GM10248 (cell line): ENCODE data around the gene C5.

Experiments
- CTCF ChIA-PET: fragments of 300-600 bp; sonication (Branson Sonifier 250); formaldehyde crosslinking; extraction: SDS; loops from one replicate; lab custom pipeline; 2021; ENCODE audit warnings: antibody characterized with exemption; lab: Yijun Ruan, JAX
- POLR2A ChIA-PET: fragments of 350-650 bp; sonication (Branson Sonifier 250); formaldehyde crosslinking; extraction: SDS; loops from one replicate; lab custom pipeline; 2020; ENCODE audit warnings: antibody characterized with exemption; lab: Yijun Ruan, JAX
- DNase-seq: peaks from one replicate; pipeline ENCODE4 v3.0.0; 2012; ENCODE audit errors: extremely low spot score
- CTCF ChIP-seq: IDR thresholded peaks from 2 replicates; pipeline ENCODE4 v1.5.1; 2012; ENCODE audit warnings: mild to moderate bottlenecking, low read depth; ENCODE audit errors: extremely low read depth, missing control alignments, control extremely low read depth

The C5 gene

GRCh38 chr9:120928015-120928482, 122.0 kb downstream of the C5 start:
- DNase-seq: no peak
- POLR2A ChIA-PET: no interaction called here

GRCh38 chr9:120927269-120928014, 122.6 kb downstream of the C5 start:
- no peak for DNase-seq
- no peak for TF ChIP-seq CTCF
- ChIA-PET POLR2A (interaction anchor here (0.6 kb wide), 1 partner anchor 217 kb away, joined by 9 read pairs; no protein-coding TSS in a partner anchor), CTCF (interaction anchor here (0.6 to 2.0 kb wide), 2 partner anchors 9 to 10 kb away, joined by 3 to 12 read pairs; no protein-coding TSS in a partner anchor)

More at GRCh38 chr9:120928015-120928482, 122.0 kb downstream of the C5 start:
- TF ChIP-seq CTCF: no peak
- CTCF ChIA-PET: interaction anchor here (0.6 kb wide), 1 partner anchor 11 kb away, joined by 3 read pairs; no protein-coding TSS in a partner anchor

GRCh38 chr9:120926397-120926928, 123.6 kb downstream of the C5 start, which contains the start of gene TRAF1:
Gene TRAF1 (minus strand): TSS chr9:120926796. CDS start chr9:120926075, 721 bp downstream.
- CTCF ChIA-PET: interaction anchor here (0.9 to 2.3 kb wide), 6 partner anchors 10 to 171 kb away, joined by 3 to 12 read pairs (median 4); no protein-coding TSS in a partner anchor
- no peak for DNase-seq
- POLR2A ChIA-PET: interaction anchor here (0.6 to 3.4 kb wide), 7 partner anchors 10 to 145 kb away, joined by 3 to 22 read pairs (median 5); no protein-coding TSS in a partner anchor

GRCh38 chr9:120925535-120926396, 124.3 kb downstream of the C5 start:
- ChIA-PET CTCF (interaction anchor here (0.9 to 2.7 kb wide), 8 partner anchors 8 to 170 kb away, joined by 3 to 13 read pairs (median 4); no protein-coding TSS in a partner anchor), POLR2A (interaction anchor here (0.6 to 3.4 kb wide), 8 partner anchors 9 to 146 kb away, joined by 3 to 22 read pairs (median 5); no protein-coding TSS in a partner anchor)
- peak; percentile 72 for DNase-seq

More at GRCh38 chr9:120926397-120926928, 123.6 kb downstream of the C5 start, which contains the start of gene TRAF1:
- TF ChIP-seq CTCF: no peak

More at GRCh38 chr9:120925535-120926396, 124.3 kb downstream of the C5 start:
- no peak for TF ChIP-seq CTCF
